HCT116 (cell line): ENCODE data around the gene TMEM94. TPM values are rescaled to one million over a fixed set of nuclear protein-coding genes. Genes with fewer than 3 reads are reported as not detected.

Experiments used
- ATAC-seq: fragments of 200-7000 bp; cut with Tn5 transposase; 2 replicates; pipeline ENCODE4 v1.9.1; 2020; ENCODE audit warnings: mild to moderate bottlenecking, moderate library complexity
- BruUV-seq: library from RNA; stranded (reverse); fragments of 400-500 nt; replicated peaks from 2 replicates; lab custom pipeline; 2021; lab: Mats Ljungman, UMichigan
- CTCF ChIA-PET: fragments of 300-600 bp; sonication (Branson Sonifier 250); formaldehyde crosslinking; loops from one replicate; lab custom pipeline; 2021; ENCODE audit warnings: antibody characterized with exemption; lab: Charles Lee
- POLR2A ChIA-PET: fragments of 300-600, 350-600 bp; sonication (Branson Sonifier 250); formaldehyde crosslinking; loops from one replicate; lab custom pipeline; 2021; ENCODE audit warnings: antibody characterized with exemption; lab: Charles Lee
- RAD21 ChIA-PET, 2 experiments: fragments of 300-600 bp; sonication (Branson Sonifier 250); formaldehyde crosslinking; loops; one replicate each; lab custom pipeline; 2023; ENCODE audit warnings: low total read pairs in 2 of 2; ENCODE audit not compliant: uncharacterized antibody in 2 of 2, unreplicated experiment in 2 of 2, low non-redundant PET in 1 of 2; lab: Charles Lee
- DNase-seq: peaks from one replicate; pipeline ENCODE4 v3.0.0-alpha.2; 2010; ENCODE audit warnings: low read depth, low spot score
- H2AFZ ChIP-seq: fragments of 200-600 bp; shearing (Covaris generic), sonication (generic); 2 replicates; pipeline ENCODE4 v1.6.1; 2017; ENCODE audit warnings: low read depth, mixed run types, mixed read lengths, antibody characterized with exemption, low read length; ENCODE audit not compliant: poor library complexity, severe bottlenecking
- H3K27ac ChIP-seq: 2 replicates; pipeline ENCODE4 v1.5.1; 2012; ENCODE audit warnings: low read depth, low read length
- H3K27me3 ChIP-seq: fragments of 200-600 bp; sonication (generic); 2 replicates; pipeline ENCODE4 v1.6.1; 2016; ENCODE audit warnings: mixed run types, low read length, mixed read lengths; ENCODE audit not compliant: insufficient read depth
- H3K36me3 ChIP-seq, 2 experiments: fragments of 200-500 bp in 1 of 2; fragments of 200-600 bp in 1 of 2; sonication (Bioruptor generic) in 1 of 2; sonication (generic) in 1 of 2; 2 replicates each; pipeline versions ENCODE4 v1.5.1 to v1.6.1; 2014 to 2016; ENCODE audit warnings: low read length in 2 of 2, inconsistent platforms in 1 of 2, mixed read lengths in 1 of 2, mixed run types in 1 of 2; ENCODE audit not compliant: insufficient read depth in 2 of 2, control insufficient read depth in 1 of 2
- H3K4me1 ChIP-seq, 2 experiments: fragments of 200-600 bp in 1 of 2; sonication (generic) in 1 of 2; 2 replicates each; pipeline versions ENCODE4 v1.5.1 to v1.6.1; 2012 to 2017; ENCODE audit warnings: low read length in 2 of 2, inconsistent platforms in 1 of 2, mild to moderate bottlenecking in 1 of 2, mixed read lengths in 1 of 2, mixed run types in 1 of 2, moderate library complexity in 1 of 2; ENCODE audit not compliant: insufficient read depth in 2 of 2, control insufficient read depth in 1 of 2
- H3K4me2 ChIP-seq: fragments of 200-600 bp; sonication (generic); 2 replicates; pipeline ENCODE4 v1.6.1; 2017; ENCODE audit warnings: mixed run types, low read length, mixed read lengths
- H3K4me3 ChIP-seq, 2 experiments: fragments of 200-600 bp in 1 of 2; sonication (generic) in 1 of 2; replicated peaks in 1 of 2; 2 replicates each; pipeline ENCODE4 v1.5.1; 2011 to 2016; ENCODE audit warnings: low read length in 2 of 2, control low read depth in 1 of 2, low read depth in 1 of 2, mild to moderate bottlenecking in 1 of 2, mixed read lengths in 1 of 2, mixed run types in 1 of 2
- H3K79me2 ChIP-seq: fragments of 200-600 bp; sonication (generic); 2 replicates; pipeline ENCODE4 v1.6.1; 2017; ENCODE audit warnings: mild to moderate bottlenecking, mixed run types, low read length, moderate library complexity, mixed read lengths; ENCODE audit not compliant: insufficient read depth
- H3K9ac ChIP-seq: fragments of 200-600 bp; sonication (generic); 2 replicates; pipeline ENCODE4 v1.6.1; 2016; ENCODE audit warnings: low read length, mixed read lengths
- H3K9me2 ChIP-seq: fragments of 200-600 bp; sonication (generic), shearing (Covaris generic); 2 replicates; pipeline ENCODE4 v1.6.1; 2017; ENCODE audit warnings: mixed run types, mild to moderate bottlenecking, moderate library complexity; ENCODE audit not compliant: insufficient read depth
- H3K9me3 ChIP-seq, 2 experiments: fragments of 200-500 bp in 1 of 2; fragments of 200-600 bp in 1 of 2; sonication (Bioruptor generic) in 1 of 2; sonication (generic) in 1 of 2; 2 replicates each; pipeline ENCODE4 v1.6.1; 2014 to 2017; ENCODE audit warnings: low read length in 2 of 2, mixed read lengths in 2 of 2, inconsistent platforms in 1 of 2, low read depth in 1 of 2, mild to moderate bottlenecking in 1 of 2, mixed run types in 1 of 2, moderate library complexity in 1 of 2; ENCODE audit not compliant: control insufficient read depth in 1 of 2, insufficient read depth in 1 of 2
- H4K20me1 ChIP-seq: fragments of 200-600 bp; sonication (generic), shearing (Covaris generic); 2 replicates; pipeline ENCODE4 v1.6.1; 2017; ENCODE audit warnings: mixed run types, mild to moderate bottlenecking, moderate library complexity; ENCODE audit not compliant: insufficient read depth
- CBX3 ChIP-seq: IDR thresholded peaks from 2 replicates; pipeline ENCODE4 v1.6.1; 2012; ENCODE audit warnings: low read depth
- CEBPB ChIP-seq: IDR thresholded peaks from 2 replicates; pipeline ENCODE4 v1.6.1; 2012; ENCODE audit warnings: low read depth
- CTCF ChIP-seq, 3 experiments: fragments of 200-600 bp in 1 of 3; sonication (generic) in 1 of 3; IDR thresholded peaks in 2 of 3; conservative IDR thresholded peaks in 1 of 3; 2 replicates each; pipeline ENCODE4 v1.5.1; 2012 to 2017; ENCODE audit warnings: low read depth in 2 of 3, low read length in 2 of 3, antibody characterized with exemption in 1 of 3, borderline replicate concordance in 1 of 3, control low read depth in 1 of 3, mild to moderate bottlenecking in 1 of 3, mixed read lengths in 1 of 3, mixed run types in 1 of 3, moderate library complexity in 1 of 3; ENCODE audit not compliant: insufficient read depth in 1 of 3
- EGR1 ChIP-seq: IDR thresholded peaks from 2 replicates; pipeline ENCODE4 v1.6.1; 2012; ENCODE audit warnings: low read depth
- JUND ChIP-seq: IDR thresholded peaks from 2 replicates; pipeline ENCODE4 v1.6.1; 2012
- POLR2A ChIP-seq: IDR thresholded peaks from 2 replicates; pipeline ENCODE4 v1.7.0; 2011; ENCODE audit warnings: borderline replicate concordance; ENCODE audit not compliant: insufficient read depth, insufficient read length; ENCODE audit errors: extremely low read depth
- RAD21 ChIP-seq: IDR thresholded peaks from 2 replicates; pipeline ENCODE4 v1.6.1; 2012; ENCODE audit warnings: low read depth, mild to moderate bottlenecking
- YY1 ChIP-seq: IDR thresholded peaks from 2 replicates; pipeline ENCODE4 v1.6.1; 2011; ENCODE audit warnings: low read length, low read depth, moderate library complexity, mild to moderate bottlenecking; ENCODE audit not compliant: insufficient replicate concordance; ENCODE audit errors: extremely low read depth
- ZBTB33 ChIP-seq: IDR thresholded peaks from 2 replicates; pipeline ENCODE4 v1.6.1; 2011; ENCODE audit warnings: mild to moderate bottlenecking, low read length, moderate library complexity; ENCODE audit not compliant: insufficient replicate concordance; ENCODE audit errors: extremely low read depth
- intact Hi-C: fragments of 100-400 bp; cut with micrococcal nuclease; formaldehyde crosslinking; loops from 2 replicates; pipeline ENCODE4 v1.10.0; 2022
- total RNA-seq: library from RNA; stranded (reverse); gene quantifications from one replicate; pipeline ENCODE4 v1.2.1, GENCODE V29; 2021; ENCODE audit not compliant: unreplicated experiment

TMEM94 gene
- total RNA-seq, 1 experiment from 2014 or later: 75.4 TPM

DNA sequence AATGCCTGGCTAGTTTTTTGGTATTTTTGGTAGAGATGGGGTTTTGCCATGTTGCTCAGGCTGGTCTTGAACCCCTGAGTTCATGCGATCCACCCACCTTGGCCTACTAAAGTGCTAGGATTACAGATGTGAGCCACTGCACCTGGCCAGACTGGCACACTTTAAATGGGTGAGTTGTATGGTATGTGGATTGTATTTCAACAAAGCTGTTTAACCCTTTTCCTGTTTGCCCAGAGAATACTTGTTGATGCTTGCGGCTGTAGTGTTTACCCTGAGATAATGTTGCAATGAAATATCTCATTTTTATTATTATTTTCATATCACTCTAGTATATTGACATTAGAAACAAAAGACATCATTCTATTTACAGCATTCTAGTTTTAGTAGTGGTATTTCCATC, 17.1 kb upstream of the TMEM94 start:
- Histone ChIP-seq H3K9ac (no peak overlapping the region), H3K27me3 (no peaks in the 10 kb centered on the region), H3K4me2 (no peak overlapping the region), H2AFZ (no peak overlapping the region), H3K36me3 (no peaks in the 10 kb centered on the region), H3K27ac (no peak overlapping the region), H4K20me1 (no peaks in the 10 kb centered on the region), H3K9me2 (no peaks in the 10 kb centered on the region), H3K9me3 (no peaks in the 10 kb centered on the region), H3K79me2 (no peaks in the 10 kb centered on the region)
- intact Hi-C loops: no loop called here
- RAD21 ChIA-PET: no interaction called here
- POLR2A ChIA-PET: no interaction called here
- ATAC-seq (no peak), DNase-seq (no peak)
- CTCF ChIA-PET: interaction anchor here (0.7 kb wide), 1 partner anchor 34 kb away, joined by 3 read pairs; the partner anchor contains the start of gene GRB2
- TF ChIP-seq CEBPB (no peak), EGR1 (no peak), POLR2A (no peak), JUND (no peak), ZBTB33 (no peak), CTCF (IDR thresholded peaks at IDR 0.05 in 2 of 3, conservative IDR thresholded peaks at IDR 0.05 in 1 of 3; ENCODE audit: borderline replicate concordance in 1 of 3, insufficient read depth in 1 of 3, low read depth in 2 of 3, low read length in 2 of 3) (no peak), CBX3 (no peak), RAD21 (no peak), YY1 (no peak)
- TF ChIP-seq, all 23 proteins: peak for 0
- peaks cover 10 to 12% of the 10 kb centered on the region in 2 experiments; a peak in 2 of 4 replicates for H3K4me1 ChIP-seq
- BruUV-seq: no TSS peak
- H3K4me3 ChIP-seq: no peak overlapping the region
